Activated CD8-positive, alpha-beta memory T cell treated with anti-CD3 and anti-CD28 coated beads for 48 hours (primary cell): ENCODE data around the gene NRTN.
"Not testable (repeated sequence)": the region's sequence is repeated elsewhere in the genome, so short reads cannot be mapped to it uniquely, and the experiment has no call there.

Experiments
- DNase-seq, 3 experiments: peaks; one replicate each; pipeline ENCODE4 v3.0.0-alpha.2; 2020; ENCODE audit warnings: low read depth in 2 of 3, low spot score in 2 of 3

The NRTN gene, protein sequence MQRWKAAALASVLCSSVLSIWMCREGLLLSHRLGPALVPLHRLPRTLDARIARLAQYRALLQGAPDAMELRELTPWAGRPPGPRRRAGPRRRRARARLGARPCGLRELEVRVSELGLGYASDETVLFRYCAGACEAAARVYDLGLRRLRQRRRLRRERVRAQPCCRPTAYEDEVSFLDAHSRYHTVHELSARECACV

DNA sequence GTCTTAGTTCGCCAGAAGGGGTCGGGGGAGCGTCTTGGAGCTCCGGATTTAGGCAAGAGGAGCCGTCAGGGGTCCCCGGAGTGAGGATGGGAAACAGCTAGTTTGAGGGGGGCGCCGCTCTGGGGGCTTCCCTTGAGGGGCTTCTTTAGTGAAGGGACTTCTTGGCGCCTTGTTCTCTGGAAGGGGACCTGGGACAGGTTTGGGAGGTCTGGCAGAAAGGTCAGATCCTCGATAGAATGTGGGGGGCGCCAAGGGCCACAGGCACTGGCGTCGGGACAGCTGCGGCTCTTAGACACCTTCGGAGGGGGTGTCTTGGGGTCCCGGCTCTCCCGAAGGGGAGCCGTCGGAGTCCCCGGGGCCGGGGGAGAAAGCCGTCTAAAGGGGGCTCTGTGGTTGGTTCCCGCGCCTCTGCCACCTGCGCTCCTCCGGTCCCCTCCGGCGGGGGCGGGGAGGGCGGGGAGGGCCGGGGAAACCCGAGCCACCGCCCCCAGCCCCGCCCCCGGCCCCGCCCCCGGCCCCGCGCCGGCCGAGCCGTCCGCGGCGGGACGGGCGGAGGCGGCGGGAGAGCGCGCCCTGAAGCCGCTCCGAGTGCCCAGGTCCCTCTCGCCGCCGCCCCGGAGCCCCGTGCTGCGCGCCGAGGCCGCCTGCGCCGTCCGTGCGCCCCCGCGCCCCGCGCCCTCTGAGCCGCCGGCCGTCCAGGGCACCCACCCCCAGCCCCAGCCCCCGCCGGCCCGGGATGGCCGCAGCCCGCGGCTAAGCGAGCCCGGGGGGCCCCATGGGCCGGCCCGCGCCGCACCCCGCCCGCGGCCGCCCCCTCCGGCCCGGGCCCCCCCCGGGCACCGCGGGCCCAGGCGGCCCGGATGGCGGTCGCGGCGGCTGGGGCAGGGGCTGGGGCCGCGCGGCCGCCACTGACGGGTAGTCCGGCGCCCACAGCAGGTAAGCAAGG is at the start of gene NRTN:
NRTN (plus strand) TSS at position 552 of the 946 bp plus-strand sequence. CDS start 19,099 bp downstream, outside the sequence.
- DNase-seq = no peak

GRCh38 chr19:5762608-5763217 is 42.2 kb upstream of the NRTN start:
- DNase-seq = no peak

DNA sequence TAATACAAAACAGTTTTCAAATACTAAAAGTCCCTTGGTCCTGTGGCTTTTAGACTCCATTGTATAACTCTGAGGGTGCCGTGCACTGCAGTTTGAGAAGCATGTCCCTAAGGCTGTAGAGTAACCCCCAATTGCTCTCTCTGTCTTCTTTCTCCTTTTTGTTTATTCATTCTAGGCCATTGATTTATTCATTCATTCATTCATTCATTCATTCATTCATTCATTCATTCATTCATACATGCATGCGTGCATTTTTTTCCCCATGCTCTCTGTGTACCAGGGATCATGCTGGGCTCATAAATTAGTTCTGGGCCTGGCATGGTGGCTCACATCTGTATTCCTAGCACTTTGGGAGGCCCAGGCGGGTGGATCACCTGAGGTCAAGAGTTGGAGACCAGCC is 39.6 kb upstream of the NRTN start:
- no peak for DNase-seq

DNA sequence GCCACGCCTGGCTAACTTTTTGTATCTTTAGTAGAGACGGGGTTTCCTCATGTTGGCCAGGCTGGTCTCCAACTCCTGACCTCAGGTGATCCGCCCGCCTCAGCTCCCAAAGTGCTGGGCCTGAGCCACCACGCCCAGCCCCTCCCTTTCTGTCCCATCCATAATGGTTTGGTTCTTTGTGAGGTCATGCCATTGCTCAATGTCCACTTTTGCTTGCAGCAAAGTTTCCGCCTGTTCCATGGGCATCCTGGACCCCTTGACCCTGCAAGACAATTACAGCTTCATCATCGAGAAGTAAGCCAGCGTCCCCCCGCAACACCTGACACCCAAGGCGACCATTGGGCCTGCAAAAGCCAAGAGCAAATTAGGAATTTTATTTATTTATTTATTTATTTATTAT is 36.9 kb upstream of the NRTN start:
- no peak for DNase-seq

- no peak for DNase-seq
These were observed 32.5 kb upstream of the NRTN start for GRCh38 chr19:5772416-5772815.

DNA sequence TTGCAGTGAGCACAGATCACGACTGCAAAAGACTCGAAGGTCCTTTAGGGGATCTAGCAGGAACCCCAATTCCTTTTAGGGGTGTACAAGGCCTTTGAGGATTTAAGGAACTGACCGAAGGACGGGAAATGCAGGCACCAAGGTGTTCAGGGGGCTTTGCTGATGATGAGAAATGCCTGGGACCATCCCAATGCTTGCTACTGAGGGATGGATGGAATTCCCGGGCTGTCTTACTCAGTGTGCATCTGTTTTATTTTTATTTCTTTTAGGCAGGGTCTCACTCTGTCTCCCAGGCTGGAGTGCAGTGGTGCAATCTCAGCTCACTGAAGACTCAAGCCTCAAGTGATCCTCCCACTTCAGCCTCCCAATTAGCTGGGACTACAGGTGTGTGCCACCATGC is 31.6 kb upstream of the NRTN start:
- DNase-seq = no peak

GRCh38 chr19:5774921-5775320 is 29.9 kb upstream of the NRTN start:
- DNase-seq = no peak

GRCh38 chr19:5775668-5776309 is 29.1 kb upstream of the NRTN start:
- DNase-seq = no peak

- no peak for DNase-seq
These were observed 26.5 kb upstream of the NRTN start for GRCh38 chr19:5778402-5778801.

DNA sequence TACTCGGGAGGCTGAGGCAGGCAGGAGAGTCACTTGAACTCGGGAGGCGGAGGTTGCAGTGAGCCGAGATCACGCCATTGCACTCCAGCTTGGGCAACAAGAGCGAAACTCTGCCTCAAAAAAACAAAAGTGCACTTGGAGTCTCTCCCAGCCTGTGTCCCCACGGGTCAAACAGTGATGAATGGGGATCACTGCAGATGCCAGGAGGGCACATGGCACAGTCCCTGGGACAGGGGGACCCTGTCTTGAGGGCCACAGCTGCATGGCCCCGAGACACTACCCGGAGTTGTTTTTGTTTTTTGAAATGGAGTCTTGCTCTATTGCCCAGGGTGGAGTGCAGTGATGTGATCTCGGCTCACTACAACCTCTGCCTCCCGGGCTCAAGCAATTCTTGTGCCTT is 24.0 kb upstream of the NRTN start:
- not testable (repeated sequence) for DNase-seq

GRCh38 chr19:5782322-5782721 is 22.5 kb upstream of the NRTN start:
- DNase-seq = no peak

- DNase-seq = no peak
These were observed 21.6 kb upstream of the NRTN start for GRCh38 chr19:5782945-5783919.

GRCh38 chr19:5784581-5785147 is 20.2 kb upstream of the NRTN start, which contains the start of gene PRR22:
Gene PRR22 (minus strand): TSS chr19:5784746. CDS start chr19:5784660, 86 bp downstream.
- no peak for DNase-seq

- DNase-seq = no peak
These were observed 19.4 kb upstream of the NRTN start for GRCh38 chr19:5785423-5785822.

DNA sequence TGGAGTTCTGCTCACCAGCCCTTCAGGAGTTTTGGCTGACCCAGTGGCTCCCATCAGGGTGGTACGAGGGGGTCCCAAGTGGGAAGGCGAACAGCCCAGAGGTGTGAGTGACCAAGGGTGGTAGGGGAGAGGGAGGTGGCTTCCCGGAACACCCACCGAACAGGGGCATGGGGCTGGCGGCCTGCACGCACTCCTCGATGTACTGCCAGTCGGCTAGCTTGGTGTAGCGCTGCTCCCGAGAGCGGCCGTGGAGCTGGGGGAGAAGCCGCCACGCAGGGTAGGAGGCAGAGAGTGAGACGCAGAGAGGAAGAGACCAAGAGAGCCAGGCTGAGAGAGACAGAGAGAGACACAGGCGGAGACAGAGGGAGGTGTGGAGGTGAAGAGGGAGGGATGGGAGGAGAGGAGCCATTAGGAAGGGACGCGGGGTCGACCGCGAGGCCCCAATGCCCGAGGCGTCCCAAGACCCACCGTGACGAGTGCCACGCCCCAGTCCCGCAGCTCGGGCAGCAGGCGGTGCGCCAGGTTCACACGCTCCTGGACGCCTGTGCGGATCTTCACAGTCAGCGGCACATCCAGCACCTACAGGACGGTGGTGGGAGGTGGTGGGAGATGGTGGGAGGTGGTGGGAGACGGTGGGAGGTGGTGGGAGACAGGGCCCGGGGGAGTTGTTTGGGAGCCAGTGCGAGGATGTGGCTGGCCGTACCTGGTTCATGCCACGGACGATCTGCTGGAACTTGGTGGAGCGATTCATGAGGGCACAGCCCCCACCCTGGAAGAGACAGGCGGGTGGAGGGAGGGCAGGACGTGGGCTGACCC is 18.1 kb upstream of the NRTN start:
- no peak for DNase-seq

DNA sequence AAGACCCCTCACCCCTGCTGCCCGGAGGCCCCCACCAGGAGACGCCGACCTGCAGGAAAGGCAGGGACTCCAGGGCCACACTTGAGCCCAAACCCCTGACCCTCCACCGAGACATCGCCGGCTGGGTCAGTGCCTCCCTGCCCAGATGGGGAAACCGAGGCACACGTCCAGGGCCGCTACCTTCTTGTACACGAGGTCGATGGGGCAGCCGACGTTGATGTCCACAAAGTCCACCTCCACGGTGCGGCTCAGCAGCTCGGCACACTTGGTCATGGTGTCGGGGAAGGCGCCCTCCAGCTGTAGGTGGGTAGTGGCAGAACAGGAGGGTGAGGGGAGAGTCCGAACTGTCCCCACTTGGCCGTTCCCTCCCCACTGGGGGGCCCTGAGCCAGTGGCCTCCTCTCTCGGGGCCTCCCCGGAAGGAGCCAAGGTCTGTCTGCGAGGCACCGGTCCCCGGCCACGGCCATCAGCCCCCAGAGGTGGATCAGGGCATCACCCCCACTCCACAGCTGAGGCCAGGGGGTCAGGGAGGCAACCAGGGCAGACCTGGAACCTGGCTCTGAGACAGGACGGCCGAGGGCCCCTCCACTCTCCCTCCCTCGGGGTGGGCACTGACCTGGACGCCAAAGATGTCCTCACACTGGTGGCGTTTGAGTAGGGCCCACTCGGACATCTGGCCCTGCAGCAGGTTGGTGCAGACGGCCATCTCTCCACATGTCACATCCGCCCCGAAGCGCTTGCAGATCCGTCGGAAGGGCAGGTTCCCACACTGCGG is 17.3 kb upstream of the NRTN start:
- DNase-seq = no peak

GRCh38 chr19:5788422-5788821 is 16.4 kb upstream of the NRTN start:
- no peak for DNase-seq

DNA sequence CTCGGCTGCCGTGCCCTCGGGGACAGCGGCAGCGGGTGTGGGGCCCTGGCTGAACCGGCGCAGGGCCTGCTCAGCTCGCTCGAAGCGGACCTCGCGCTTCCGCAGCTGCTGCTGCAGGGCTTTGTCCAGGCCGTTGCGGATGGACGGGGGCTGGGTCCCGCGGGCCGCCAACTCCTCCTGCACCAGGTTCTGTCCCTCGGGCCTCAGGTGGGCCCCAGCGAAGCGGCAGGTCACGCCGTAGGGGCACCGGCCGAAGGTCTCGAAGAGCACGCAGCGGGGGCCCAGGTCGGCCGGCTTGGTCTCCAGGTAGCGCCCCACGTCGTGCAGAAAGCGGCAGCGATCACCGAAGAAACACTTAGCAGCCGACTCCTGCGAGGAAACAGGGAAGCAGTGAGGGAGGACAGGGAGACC is 15.5 kb upstream of the NRTN start:
- DNase-seq = no peak
